HepG2 (cell line): ENCODE measurements around the gene PLA2R1.

Experiments used
- ASH2L ChIP-seq: fragments of 300-600, 200-600 bp; sonication (generic); IDR thresholded peaks from 2 replicates; pipeline ENCODE4 v1.7.0; 2017; ENCODE audit warnings: low read depth, mild to moderate bottlenecking, moderate library complexity, mixed read lengths, low read length; ENCODE audit not compliant: insufficient read length
- CEBPB ChIP-seq: IDR thresholded peaks from 2 replicates; pipeline ENCODE4 v1.6.1; 2011; ENCODE audit warnings: low read depth, low read length, improper control_type of control experiment, borderline replicate concordance
- ELF4 ChIP-seq: sonication (generic); formaldehyde crosslinking; IDR thresholded peaks from 2 replicates; pipeline ENCODE4 v1.5.0; 2020; ENCODE audit warnings: missing genetic modification reagents, mild to moderate bottlenecking, moderate library complexity, borderline replicate concordance
- MIER2 ChIP-seq: IDR thresholded peaks from 2 replicates; pipeline ENCODE4 v1.6.1; 2016; ENCODE audit warnings: missing biosample characterization, missing genetic modification reagents
- SALL2 ChIP-seq: sonication (generic); formaldehyde crosslinking; IDR thresholded peaks from 2 replicates; pipeline ENCODE4 v1.8.1; 2023; ENCODE audit warnings: mild to moderate bottlenecking, missing genetic modification reagents, inconsistent platforms
- SIN3A ChIP-seq: IDR thresholded peaks from 2 replicates; pipeline ENCODE4 v1.6.1; 2011; ENCODE audit warnings: low read depth, mild to moderate bottlenecking, control low read depth, low read length, borderline replicate concordance
- ZBTB7B ChIP-seq: sonication (generic); formaldehyde crosslinking; IDR thresholded peaks from 2 replicates; pipeline ENCODE4 v1.4.0; 2020; ENCODE audit warnings: missing genetic modification reagents
- TF ChIP-seq, protein P1 (sequence below): sonication (generic); formaldehyde crosslinking; IDR thresholded peaks from 2 replicates; pipeline ENCODE4 v1.4.0; 2020; ENCODE audit warnings: mild to moderate bottlenecking, low read depth, missing genetic modification reagents
- TF ChIP-seq, protein P2 (sequence below): sonication (generic); formaldehyde crosslinking; IDR thresholded peaks from 2 replicates; pipeline ENCODE4 v1.5.0; 2020; ENCODE audit warnings: missing genetic modification reagents

DNA sequence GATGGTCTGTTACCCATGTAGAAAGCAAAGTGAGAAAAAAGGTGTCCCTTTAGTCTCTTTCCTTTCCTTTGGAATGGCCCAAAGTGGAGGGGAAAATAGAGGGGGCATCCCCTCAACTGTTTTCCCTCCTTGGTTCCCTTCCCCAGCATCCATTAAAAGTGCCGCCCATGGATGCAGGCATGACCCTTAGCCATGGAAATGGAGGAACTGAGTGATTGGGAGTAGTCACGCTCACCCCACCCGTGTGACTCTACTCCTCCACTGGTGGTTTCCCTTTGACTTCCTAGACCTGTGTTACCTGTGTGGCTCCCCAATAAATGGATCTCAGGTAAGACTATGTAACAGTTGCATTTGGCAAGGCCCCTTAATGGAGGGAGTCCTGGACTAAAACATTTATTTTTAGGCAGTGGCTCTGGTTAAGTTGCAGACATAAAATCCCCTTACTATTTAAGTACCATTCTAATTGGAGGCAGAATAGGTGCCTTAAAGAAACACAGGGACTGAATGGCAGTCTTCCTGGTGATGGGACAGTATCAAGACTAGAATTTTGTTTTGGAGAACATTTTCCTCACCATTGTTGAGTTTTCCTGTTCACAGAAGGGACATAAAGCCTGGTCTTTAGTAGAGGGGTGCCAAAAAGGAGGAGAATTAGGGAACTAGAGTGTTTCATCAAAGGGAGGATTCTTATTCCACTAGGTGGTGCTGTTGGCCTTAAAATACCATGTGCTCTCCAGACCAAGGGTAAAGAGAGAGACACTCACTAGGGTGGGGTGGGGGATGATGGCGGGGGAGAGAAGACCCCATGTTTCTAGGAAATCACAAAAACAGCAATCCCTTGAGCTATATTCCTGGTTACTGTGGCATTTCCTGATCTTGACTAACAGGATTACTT lies 25.7 kb upstream of the PLA2R1 start:
- no peak for TF ChIP-seq SALL2
- TF ChIP-seq, protein P1, sequence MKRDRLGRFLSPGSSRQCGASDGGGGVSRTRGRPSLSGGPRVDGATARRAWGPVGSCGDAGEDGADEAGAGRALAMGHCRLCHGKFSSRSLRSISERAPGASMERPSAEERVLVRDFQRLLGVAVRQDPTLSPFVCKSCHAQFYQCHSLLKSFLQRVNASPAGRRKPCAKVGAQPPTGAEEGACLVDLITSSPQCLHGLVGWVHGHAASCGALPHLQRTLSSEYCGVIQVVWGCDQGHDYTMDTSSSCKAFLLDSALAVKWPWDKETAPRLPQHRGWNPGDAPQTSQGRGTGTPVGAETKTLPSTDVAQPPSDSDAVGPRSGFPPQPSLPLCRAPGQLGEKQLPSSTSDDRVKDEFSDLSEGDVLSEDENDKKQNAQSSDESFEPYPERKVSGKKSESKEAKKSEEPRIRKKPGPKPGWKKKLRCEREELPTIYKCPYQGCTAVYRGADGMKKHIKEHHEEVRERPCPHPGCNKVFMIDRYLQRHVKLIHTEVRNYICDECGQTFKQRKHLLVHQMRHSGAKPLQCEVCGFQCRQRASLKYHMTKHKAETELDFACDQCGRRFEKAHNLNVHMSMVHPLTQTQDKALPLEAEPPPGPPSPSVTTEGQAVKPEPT (CRISPR knock-in tag) = no peak
- no peak for TF ChIP-seq ELF4 (CRISPR knock-in tag)
- TF ChIP-seq, protein P2, sequence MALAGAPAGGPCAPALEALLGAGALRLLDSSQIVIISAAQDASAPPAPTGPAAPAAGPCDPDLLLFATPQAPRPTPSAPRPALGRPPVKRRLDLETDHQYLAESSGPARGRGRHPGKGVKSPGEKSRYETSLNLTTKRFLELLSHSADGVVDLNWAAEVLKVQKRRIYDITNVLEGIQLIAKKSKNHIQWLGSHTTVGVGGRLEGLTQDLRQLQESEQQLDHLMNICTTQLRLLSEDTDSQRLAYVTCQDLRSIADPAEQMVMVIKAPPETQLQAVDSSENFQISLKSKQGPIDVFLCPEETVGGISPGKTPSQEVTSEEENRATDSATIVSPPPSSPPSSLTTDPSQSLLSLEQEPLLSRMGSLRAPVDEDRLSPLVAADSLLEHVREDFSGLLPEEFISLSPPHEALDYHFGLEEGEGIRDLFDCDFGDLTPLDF = no peak
- no peak for TF ChIP-seq CEBPB
- TF ChIP-seq SIN3A = no peak
- TF ChIP-seq ASH2L = no peak
- no peak for TF ChIP-seq ZBTB7B (CRISPR knock-in tag)
- TF ChIP-seq MIER2 (CRISPR knock-in tag) = no peak
